HG03103 (cell line): Measurements from ENCODE around the gene PRDM16.

Experiments used
- ATAC-seq: cut with Tn5 transposase; IDR thresholded peaks from one replicate; pipeline ENCODE4 v1.9.1; 2021; ENCODE audit warnings: low read depth; ENCODE audit not compliant: unreplicated experiment

PRDM16 gene

GRCh38 chr1:3373700-3374405, 304.9 kb downstream of the PRDM16 start:
- no peak for ATAC-seq

GRCh38 chr1:3375245-3375644, 306.2 kb downstream of the PRDM16 start:
- ATAC-seq = no peak

GRCh38 chr1:3377166-3377565, 308.2 kb downstream of the PRDM16 start:
- no peak for ATAC-seq

- no peak for ATAC-seq
These were observed 308.7 kb downstream of the PRDM16 start for GRCh38 chr1:3377604-3378279.

GRCh38 chr1:3378411-3379208, 309.6 kb downstream of the PRDM16 start:
- ATAC-seq = no peak

- ATAC-seq = no peak
These were observed 310.9 kb downstream of the PRDM16 start for GRCh38 chr1:3379934-3380333.

- ATAC-seq = no peak
These were observed 311.5 kb downstream of the PRDM16 start for GRCh38 chr1:3380469-3380868.

GRCh38 chr1:3381901-3382300, 312.9 kb downstream of the PRDM16 start:
- no peak for ATAC-seq

- ATAC-seq = no peak
These were observed 313.5 kb downstream of the PRDM16 start for GRCh38 chr1:3382326-3383057.

- no peak for ATAC-seq
These were observed 314.7 kb downstream of the PRDM16 start for GRCh38 chr1:3383679-3384078.

- no peak for ATAC-seq
These were observed 315.4 kb downstream of the PRDM16 start for GRCh38 chr1:3384407-3384806.

- no peak for ATAC-seq
These were observed 317.4 kb downstream of the PRDM16 start for GRCh38 chr1:3386205-3387002.

- ATAC-seq = no peak
These were observed 318.4 kb downstream of the PRDM16 start for GRCh38 chr1:3387401-3387800.

- ATAC-seq = no peak
These were observed 320.3 kb downstream of the PRDM16 start for GRCh38 chr1:3389093-3389833.

GRCh38 chr1:3390291-3390690, 321.3 kb downstream of the PRDM16 start:
- no peak for ATAC-seq

GRCh38 chr1:3391711-3392110, 322.7 kb downstream of the PRDM16 start:
- no peak for ATAC-seq

GRCh38 chr1:3393024-3393986, 324.3 kb downstream of the PRDM16 start:
- no peak for ATAC-seq
